Measurements from ENCODE around the gene CDK2. TPM values are rescaled to one million over a fixed set of nuclear protein-coding genes. Genes with fewer than 3 reads are reported as not detected.
A peak's percentile ranks its signal among the peaks of the same experiment; 100 is the strongest.

The CDK2 gene
- total RNA-seq, 1 donor from 2014 or later: 26.1 TPM

DNA sequence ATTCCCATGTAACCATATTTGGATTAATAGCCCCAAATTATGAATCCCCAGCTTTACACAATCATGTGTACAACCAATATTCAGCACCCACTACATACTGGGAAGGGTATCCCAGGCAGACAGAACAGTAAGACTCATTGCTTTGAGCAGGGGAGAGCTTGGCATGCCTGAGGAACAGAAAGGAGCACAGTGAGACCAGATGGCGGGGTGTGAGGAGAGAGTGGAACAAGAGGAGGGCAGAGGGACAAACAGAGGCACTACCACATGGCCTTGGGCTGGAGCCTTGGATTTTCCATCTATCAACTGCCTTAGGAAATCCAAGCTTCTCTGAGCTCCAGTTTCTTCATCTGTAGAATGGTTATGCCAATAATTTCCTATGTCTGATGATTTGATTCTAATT lies 31.9 kb upstream of the CDK2 start:
- Mint-ChIP-seq H3K4me1 (ENCODE audit: low read depth) (peaks cover 55% of the 10 kb centered on the region), H3K36me3 (ENCODE audit: low read depth) (peaks cover 4% of the 10 kb centered on the region), H3K27me3 (ENCODE audit: low read depth) (no peaks in the 10 kb centered on the region), H3K4me3 (ENCODE audit: unreplicated experiment) (no peak overlapping the region), H3K9me3 (ENCODE audit: low read depth) (no peaks in the 10 kb centered on the region), H3K27ac (ENCODE audit: unreplicated experiment) (peak overlapping the region; percentile 9)
- no peak for TF ChIP-seq CTCF (IDR thresholded peaks at IDR 0.05)
- DNase-seq (ENCODE audit: low spot score): no peak

DNA sequence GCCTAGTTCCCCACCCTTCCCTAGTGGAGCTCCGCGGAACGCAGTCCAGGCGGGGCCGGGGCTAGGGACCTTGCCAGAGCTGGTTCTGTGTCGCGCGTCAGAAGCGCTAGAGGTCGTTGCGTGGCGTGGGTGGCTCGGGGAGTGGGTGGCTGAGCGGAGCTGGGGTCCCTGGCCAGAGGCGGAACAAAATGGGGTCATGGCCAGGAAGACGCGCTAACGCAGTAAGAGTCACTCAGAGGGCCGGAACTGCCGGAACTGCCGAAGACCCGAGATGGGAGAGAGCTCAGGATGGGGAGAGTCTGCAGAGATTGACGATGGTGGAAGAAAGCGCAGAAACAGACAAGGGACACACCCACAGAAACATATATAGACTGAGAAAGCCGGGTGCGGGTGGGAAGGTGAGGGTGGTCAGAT lies 30.9 kb upstream of the CDK2 start:
- Mint-ChIP-seq H3K36me3 (ENCODE audit: low read depth) (peaks cover 7% of the 10 kb centered on the region), H3K4me1 (ENCODE audit: low read depth) (peaks cover 54% of the 10 kb centered on the region), H3K27me3 (ENCODE audit: low read depth) (no peaks in the 10 kb centered on the region), H3K9me3 (ENCODE audit: low read depth) (no peaks in the 10 kb centered on the region), H3K27ac (ENCODE audit: unreplicated experiment) (peak overlapping the region; percentile 55), H3K4me3 (ENCODE audit: unreplicated experiment) (no peak overlapping the region)
- no peak for TF ChIP-seq CTCF (IDR thresholded peaks at IDR 0.05)
- peak; percentile 94 for DNase-seq (ENCODE audit: low spot score)

DNA sequence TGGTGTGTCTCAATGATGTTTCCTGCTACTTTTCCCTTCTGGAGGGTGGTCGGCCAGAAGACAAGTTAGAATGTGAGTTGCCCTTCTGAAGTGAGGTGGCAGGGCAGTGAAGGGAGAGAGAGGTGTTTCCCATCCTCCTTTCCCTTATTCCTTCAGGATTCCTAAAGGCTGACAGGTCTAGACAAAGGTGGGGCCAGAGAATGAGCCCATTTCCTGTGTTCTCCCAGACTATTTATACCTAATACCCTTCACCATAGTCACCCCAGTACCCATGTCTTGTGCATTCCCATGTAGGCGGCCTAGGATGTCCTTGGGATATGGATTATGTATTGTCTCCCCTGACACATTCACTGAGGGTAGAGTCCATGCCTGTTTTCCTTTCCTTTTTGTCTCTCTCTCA lies 28.6 kb upstream of the CDK2 start:
- Mint-ChIP-seq H3K27me3 (ENCODE audit: low read depth) (no peaks in the 10 kb centered on the region), H3K36me3 (ENCODE audit: low read depth) (peaks cover 19% of the 10 kb centered on the region), H3K4me3 (ENCODE audit: unreplicated experiment) (no peak overlapping the region), H3K9me3 (ENCODE audit: low read depth) (no peaks in the 10 kb centered on the region), H3K4me1 (ENCODE audit: low read depth) (peaks cover 37% of the 10 kb centered on the region), H3K27ac (ENCODE audit: unreplicated experiment) (peak overlapping the region; percentile 42)
- no peak for TF ChIP-seq CTCF (IDR thresholded peaks at IDR 0.05)
- no peak for DNase-seq (ENCODE audit: low spot score)

GRCh38 chr12:55938826-55939501 lies 27.7 kb upstream of the CDK2 start:
- H3K4me1 Mint-ChIP-seq (ENCODE audit: low read depth): peaks cover 28% of the 10 kb centered on the region
- TF ChIP-seq CTCF (IDR thresholded peaks at IDR 0.05): no peak
- no peaks in the 10 kb centered on the region for H3K9me3 Mint-ChIP-seq (ENCODE audit: low read depth)
- H3K36me3 Mint-ChIP-seq (ENCODE audit: low read depth): peaks cover 26% of the 10 kb centered on the region
- no peak overlapping the region for H3K4me3 Mint-ChIP-seq (ENCODE audit: unreplicated experiment)
- H3K27me3 Mint-ChIP-seq (ENCODE audit: low read depth): no peaks in the 10 kb centered on the region
- no peak for DNase-seq (ENCODE audit: low spot score)
- H3K27ac Mint-ChIP-seq (ENCODE audit: unreplicated experiment): peak overlapping the region; percentile 80

DNA sequence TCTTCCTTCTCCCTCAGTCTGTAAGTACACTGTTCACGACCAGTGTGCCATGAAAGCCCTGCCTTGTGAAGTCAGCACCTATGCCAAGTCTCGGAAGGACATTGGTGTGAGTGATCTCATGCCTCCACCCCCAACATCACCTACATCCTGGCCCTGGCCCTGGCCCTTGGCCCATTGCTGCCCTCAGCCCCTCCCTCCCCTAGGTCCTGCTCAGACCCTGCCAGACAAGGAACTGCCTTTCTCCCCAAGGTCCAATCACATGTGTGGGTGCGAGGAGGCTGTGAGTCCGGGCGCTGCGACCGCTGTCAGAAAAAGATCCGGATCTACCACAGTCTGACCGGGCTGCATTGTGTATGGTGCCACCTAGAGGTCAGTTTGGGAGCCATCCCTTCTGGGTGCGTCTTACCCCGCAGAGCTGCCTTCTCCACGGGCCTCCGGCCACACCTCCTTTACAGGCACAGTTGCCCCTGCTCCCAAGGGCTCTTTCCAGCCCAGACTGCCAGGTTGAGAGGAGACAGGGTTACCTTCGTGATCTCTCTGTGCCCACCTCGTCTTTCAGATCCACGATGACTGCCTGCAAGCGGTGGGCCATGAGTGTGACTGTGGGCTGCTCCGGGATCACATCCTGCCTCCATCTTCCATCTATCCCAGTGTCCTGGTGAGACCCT lies 26.4 kb upstream of the CDK2 start:
- H3K4me3 Mint-ChIP-seq (ENCODE audit: unreplicated experiment): no peak overlapping the region
- H3K9me3 Mint-ChIP-seq (ENCODE audit: low read depth): no peaks in the 10 kb centered on the region
- DNase-seq (ENCODE audit: low spot score): no peak
- peaks cover 15% of the 10 kb centered on the region for H3K4me1 Mint-ChIP-seq (ENCODE audit: low read depth)
- TF ChIP-seq CTCF (IDR thresholded peaks at IDR 0.05): peak; percentile 91
- peaks cover 34% of the 10 kb centered on the region for H3K36me3 Mint-ChIP-seq (ENCODE audit: low read depth)
- H3K27me3 Mint-ChIP-seq (ENCODE audit: low read depth): no peaks in the 10 kb centered on the region
- peak overlapping the region; percentile 73 for H3K27ac Mint-ChIP-seq (ENCODE audit: unreplicated experiment)

Measured in chondrocyte (in vitro differentiated cells).